Stimulated activated CD8-positive, alpha-beta memory T cell treated with anti-CD3 and anti-CD28 coated beads, Interleukin-4, amount 100 ng/mL, for 4 hours (primary cell): ENCODE results near the gene GALR3.
A peak's percentile ranks its signal among the peaks of the same experiment; 100 is the strongest.

Source experiments
- DNase-seq, 2 donors: peaks; one replicate each; pipeline ENCODE4 v3.0.0-alpha.2; 2020; ENCODE audit warnings: low read depth in 2 of 2, low spot score in 1 of 2

GALR3 gene

GRCh38 chr22:37803195-37803638, 20.0 kb upstream of the GALR3 start:
- no peak for DNase-seq

DNA sequence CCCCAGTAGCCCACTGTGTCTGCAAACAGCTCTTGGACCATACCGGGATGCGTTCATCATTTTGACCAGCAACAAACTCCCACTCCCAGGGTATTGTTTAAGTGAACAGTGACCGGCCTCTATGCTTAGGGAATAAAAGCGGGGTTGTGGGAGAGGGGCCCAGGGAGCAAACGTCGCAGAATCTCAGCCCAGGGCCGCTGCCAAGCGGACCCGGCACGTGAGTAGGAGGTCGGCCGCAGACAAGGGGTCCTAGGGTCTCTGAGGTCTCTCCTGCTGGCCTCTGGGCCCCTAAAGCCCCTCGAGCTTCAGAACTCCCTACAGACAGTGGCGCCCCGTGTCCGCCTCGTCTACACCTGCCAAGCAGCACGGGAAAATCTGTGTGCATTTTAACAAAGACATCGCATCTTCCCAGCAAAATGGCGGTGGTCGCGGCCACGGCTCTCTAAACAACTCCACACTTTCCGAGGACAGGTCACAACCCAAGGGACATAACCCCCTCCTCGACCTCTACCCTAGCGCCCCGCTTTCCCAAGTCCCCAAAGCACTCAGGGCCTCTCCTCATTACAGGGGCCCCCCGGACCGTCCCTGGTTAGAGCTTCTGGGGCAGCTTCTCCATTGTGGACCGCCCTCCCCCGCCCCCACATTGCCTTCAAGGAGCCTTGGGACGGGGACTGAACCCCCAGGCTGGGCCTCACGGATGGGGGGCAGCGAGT, 19.4 kb upstream of the GALR3 start:
- no peak for DNase-seq

DNA sequence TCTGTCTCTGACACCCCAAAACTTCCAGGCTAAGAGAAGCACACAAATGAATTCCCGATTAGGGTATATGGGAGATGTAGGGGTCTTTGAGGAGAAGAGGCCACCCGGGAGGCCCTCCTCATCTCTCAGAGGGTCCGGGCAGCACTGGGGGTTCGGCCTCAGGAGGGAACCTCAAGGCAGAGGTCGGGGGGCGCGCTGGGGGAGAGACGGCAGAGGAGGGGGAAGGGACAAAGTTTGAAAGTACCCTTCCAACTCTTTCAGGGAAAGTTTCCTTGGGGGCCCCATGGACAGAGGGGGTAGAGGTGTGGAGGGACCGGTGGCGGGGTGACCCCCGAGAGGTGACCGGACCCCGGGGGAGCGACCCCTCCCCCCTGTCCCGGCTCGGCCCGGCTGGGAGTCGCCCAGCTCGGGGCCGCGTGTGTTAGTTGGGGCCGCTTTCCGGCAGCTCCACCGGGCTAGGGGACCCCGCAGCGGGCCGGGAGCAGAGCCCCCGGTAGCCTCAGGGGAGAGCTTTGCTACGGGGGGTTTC, 18.8 kb upstream of the GALR3 start:
- no peak for DNase-seq

- no peak for DNase-seq
Observed at GRCh38 chr22:37804881-37805809, 18.0 kb upstream of the GALR3 start.

DNA sequence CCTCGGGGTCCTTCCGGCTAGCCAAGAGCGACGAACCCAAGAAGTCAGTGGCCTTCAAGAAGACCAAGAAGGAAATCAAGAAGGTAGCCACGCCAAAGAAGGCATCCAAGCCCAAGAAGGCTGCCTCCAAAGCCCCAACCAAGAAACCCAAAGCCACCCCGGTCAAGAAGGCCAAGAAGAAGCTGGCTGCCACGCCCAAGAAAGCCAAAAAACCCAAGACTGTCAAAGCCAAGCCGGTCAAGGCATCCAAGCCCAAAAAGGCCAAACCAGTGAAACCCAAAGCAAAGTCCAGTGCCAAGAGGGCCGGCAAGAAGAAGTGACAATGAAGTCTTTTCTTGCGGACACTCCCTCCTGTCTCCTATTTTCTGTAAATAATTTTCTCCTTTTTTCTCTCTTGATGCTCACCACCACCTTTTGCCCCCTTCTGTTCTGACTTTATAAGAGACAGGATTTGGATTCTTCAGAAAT, 17.3 kb upstream of the GALR3 start:
- no peak for DNase-seq

DNA sequence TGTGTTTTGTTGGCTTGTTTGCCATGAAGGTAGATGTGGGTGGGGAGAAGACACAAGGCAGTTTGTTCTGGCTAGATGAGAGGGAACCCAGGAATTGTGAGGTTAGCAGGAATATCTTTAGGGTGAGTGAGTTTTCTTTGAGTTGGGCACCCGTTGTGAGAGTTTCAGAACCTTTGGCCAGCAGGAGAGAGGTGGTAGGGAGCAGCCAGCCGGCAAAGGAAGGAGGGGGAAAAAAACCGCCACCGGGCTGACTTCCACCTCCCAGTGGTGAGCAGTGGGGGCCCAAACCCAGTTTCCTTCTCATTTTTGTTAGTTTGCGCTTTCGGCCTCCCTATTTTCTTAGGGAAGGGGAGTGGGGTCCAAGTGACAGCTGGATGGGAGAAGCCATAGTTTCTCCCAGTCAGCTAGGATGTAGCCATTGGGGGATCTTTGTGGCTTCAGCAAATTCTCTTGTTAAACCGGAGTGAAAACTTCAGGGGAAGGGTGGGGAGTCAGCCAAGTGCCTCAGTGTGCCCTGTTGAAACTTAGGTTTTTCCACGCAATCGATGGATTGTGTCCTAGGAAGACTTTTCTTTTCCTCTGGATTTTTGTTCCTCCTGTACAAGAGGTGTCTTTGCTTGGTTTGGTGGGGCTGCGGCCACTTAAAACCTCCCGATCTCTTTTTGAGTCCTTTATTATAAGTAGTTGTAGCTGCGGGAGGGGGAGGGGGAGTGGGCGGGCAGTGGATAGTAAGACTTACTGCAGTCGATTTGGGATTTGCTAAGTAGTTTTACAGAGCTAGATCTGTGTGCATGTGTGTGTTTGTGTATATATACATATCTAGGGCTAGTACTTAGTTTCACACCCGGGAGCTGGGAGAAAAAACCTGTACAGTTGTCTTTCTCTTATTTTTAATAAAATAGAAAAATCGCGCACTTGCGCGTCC, 16.5 kb upstream of the GALR3 start:
- no peak for DNase-seq

DNA sequence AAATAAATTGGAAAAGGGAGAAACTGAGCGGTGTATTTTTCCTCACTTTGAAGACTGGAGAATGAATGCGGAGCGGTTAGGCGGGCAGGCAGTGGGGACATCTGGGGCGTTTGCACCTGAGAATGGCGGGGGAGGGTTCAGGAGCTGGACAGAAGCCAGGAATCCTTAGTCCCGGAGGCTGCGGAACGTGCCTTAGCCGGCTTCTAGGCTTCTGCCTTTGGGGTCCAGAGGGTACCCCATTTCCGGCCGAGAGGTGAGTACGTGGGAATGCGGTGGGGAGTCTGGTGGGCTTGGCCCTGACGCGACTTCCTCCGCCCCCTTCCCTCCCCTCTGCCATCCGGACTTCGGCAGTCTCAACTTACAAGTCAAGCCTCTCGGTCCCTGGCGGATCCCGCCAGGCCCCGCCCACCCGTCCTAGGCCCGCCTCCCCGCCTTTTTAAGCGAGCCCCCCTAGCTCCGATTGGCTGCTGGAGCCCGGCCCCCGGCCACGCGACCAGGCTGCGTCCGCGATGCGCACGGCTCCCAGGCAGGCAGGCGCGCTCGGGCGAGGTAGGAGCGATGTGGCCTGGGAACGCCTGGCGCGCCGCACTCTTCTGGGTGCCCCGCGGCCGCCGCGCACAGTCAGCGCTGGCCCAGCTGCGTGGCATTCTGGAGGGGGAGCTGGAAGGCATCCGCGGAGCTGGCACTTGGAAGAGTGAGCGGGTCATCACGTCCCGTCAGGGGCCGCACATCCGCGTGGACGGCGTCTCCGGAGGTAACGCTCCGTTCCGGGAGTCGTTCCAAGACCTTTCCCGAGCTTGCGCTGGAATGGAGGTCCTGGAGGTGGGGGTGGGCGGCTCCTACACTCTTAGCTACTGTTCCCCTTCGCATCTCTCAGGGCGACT, 15.5 kb upstream of the GALR3 start, which contains the start of gene GCAT:
Gene GCAT, plus strand, starts transcription at position 525 of the 884 bp plus-strand sequence. Its CDS starts 34 bp downstream, at position 559.
- peak; percentile 71 to 77 for DNase-seq

- DNase-seq, result no peak
Observed at GRCh38 chr22:37808294-37808657, 14.9 kb upstream of the GALR3 start.

- DNase-seq, result no peak
Observed at GRCh38 chr22:37809672-37810333, 13.4 kb upstream of the GALR3 start.

GRCh38 chr22:37811867-37812266, 11.3 kb upstream of the GALR3 start:
- no peak for DNase-seq

DNA sequence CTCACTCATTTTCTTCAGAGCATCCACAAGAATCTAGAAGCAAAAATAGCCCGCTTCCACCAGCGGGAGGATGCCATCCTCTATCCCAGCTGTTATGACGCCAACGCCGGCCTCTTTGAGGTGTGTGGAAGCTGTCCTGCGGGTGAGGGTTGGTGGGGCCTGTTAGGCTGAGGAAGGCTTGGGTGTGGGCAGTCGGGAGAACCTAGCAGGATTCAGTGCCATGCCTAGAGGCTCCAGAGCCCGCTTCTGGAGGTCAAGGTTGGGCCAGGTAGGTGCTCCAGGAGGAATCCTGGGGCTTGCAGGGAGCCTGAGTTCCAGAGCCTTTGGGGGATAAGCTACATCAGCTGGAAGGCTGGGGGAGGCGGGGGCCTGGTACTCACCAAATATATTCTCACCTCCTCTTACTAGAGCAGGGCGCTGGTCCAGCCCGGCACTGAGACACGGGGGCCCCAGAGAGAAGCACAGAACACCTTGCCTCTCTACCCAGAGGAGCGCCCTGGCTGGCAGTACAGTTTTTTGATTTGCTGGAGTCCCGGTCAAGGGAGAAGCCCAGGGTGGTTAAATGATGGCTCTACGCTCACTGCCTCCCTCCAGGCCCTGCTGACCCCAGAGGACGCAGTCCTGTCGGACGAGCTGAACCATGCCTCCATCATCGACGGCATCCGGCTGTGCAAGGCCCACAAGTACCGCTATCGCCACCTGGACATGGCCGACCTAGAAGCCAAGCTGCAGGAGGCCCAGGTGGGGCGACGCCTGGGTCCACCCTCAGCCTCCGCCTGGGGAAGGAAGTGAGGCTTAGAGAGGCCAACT, 10.1 kb upstream of the GALR3 start:
- DNase-seq, result no peak

DNA sequence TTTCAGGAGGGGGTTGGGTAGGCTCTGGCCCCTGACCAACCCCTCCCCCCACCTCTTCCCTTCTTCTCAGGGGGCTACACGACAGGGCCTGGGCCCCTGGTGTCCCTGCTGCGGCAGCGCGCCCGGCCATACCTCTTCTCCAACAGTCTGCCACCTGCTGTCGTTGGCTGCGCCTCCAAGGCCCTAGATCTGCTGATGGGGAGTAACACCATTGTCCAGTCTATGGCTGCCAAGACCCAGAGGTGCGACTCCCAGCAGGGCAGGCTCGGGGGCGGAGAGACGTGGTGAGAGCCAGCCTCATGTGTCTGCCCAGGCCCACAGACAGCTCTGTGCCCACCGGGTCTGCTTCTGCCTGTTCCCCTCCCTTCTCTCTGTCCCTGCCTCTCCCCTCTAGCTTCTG, 7.6 kb upstream of the GALR3 start:
- no peak for DNase-seq

DNA sequence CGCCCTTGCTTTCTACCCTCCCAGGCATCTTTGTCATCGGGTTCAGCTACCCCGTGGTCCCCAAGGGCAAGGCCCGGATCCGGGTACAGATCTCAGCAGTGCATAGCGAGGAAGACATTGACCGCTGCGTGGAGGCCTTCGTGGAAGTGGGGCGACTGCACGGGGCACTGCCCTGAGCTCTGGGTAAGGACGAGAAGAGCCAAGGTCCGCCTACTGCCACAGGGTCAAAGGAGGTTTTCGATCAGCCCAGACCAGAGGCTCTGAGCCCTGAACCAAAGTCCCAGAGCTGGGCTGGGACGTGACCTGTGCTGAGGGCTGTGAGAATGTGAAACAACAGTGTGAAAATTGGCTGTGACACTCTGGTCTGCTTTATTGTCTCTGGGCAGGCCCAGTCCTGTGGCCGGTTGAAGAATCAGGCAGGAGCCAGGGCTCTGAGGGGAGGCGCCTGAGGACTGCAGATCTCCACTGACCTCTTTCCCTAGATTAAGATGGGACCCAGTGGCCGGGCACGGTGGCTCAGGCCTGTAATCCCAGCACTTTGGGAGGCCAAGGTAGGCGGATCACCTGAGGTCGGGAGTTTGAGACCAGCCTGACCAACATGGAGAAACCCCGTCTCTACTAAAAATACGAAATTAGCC, 6.5 kb upstream of the GALR3 start:
- no peak for DNase-seq

DNA sequence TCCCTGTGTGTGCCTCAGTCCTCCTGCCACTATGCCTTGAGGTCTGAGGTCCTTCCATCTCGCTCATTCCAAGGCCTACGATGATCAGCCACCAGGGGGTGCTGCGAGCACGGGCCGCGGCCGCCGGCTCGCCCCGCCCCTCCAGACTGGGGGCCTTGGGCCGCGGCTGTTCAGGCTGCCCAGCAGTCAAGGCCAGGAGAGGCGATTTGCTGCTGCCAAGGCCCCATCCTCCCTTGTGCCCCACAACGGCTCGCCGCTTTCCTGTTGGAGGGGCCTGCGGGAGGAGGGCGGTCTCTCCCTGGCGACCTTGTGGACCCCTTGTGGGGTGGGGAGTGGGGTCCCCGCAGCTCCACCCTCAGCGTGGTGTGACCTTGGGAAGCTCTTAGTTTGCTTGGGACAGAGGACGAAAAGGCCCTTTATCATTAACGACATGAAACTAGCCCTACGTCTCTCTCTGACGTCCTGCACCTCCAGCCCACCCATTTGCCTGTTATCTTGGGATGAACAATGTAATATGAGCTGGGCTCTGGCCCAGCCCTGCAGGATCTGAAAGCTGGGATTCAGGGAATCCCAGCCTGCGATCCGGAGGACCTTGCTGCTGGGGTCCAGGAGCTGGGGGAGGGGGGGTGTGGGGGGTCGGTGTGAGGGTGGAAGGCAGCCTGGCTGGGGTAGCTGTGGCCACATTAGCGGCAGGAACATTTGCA, 5.3 kb upstream of the GALR3 start:
- DNase-seq, result peak; percentile 63 to 67

GRCh38 chr22:37818409-37819104, 4.6 kb upstream of the GALR3 start:
- DNase-seq, result peak; percentile 20 to 23

DNA sequence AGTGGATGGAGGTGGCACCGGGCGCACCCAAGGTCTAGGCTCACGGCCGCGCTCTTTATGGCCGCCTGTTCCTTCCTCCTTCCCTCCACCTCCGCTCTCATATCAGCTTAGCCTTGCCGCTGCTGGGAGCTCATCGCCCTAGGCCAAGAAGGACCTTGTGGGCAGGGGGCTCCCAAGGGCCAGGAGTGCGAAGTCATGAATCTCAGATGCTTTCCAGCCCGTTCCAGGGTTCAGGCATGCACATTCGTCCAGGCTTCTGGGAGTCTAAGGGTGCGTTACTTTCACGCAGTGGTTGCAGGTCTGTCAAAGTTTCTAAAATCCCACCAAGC, 4.1 kb upstream of the GALR3 start:
- no peak for DNase-seq

- no peak for DNase-seq
Observed at GRCh38 chr22:37820350-37820749, 2.8 kb upstream of the GALR3 start.
